ENCODE measurements around the gene EHBP1. TPM values are rescaled to one million over a fixed set of nuclear protein-coding genes. Genes with fewer than 3 reads are reported as not detected.

EHBP1 gene
- total and polyA plus RNA-seq, 7 donors = 3.9 to 20.2 (median 14.3) TPM

DNA sequence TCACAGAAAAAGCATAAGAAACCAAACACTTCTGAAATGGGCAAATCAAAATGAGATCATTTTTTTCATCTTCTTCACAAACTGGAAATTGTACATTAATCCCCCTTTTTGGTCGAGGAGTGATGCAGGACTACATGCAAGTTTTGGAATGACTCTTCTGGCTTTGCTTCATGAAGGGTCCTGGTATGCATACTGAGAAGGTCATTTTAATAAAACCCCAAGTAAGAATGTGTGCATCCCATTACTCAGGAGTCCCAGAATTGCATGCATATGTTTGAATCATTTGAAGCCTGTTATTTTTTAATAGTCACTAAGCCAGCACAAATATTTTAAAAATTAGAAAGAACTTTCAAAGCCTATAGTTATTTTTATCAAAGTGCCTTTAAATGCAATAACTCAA lies 16.7 kb upstream of the EHBP1 start:
- Histone ChIP-seq H3K27me3 (ENCODE audit: insufficient read depth in 3 of 3, low read length in 2 of 3) (no peaks in the 10 kb centered on the region), H3K36me3 (ENCODE audit: insufficient read depth in 1 of 2, low read depth in 1 of 2) (no peaks in the 10 kb centered on the region), H3K4me1 (no peaks in the 10 kb centered on the region), H3K27ac (no peak overlapping the region), H3K9me3 (no peaks in the 10 kb centered on the region), H3K4me3 (no peak overlapping the region)
- DNase-seq (no peak), ATAC-seq (no peak)
- intact Hi-C loops (cut with DNase I) = no loop called here
- TF ChIP-seq, protein P1, sequence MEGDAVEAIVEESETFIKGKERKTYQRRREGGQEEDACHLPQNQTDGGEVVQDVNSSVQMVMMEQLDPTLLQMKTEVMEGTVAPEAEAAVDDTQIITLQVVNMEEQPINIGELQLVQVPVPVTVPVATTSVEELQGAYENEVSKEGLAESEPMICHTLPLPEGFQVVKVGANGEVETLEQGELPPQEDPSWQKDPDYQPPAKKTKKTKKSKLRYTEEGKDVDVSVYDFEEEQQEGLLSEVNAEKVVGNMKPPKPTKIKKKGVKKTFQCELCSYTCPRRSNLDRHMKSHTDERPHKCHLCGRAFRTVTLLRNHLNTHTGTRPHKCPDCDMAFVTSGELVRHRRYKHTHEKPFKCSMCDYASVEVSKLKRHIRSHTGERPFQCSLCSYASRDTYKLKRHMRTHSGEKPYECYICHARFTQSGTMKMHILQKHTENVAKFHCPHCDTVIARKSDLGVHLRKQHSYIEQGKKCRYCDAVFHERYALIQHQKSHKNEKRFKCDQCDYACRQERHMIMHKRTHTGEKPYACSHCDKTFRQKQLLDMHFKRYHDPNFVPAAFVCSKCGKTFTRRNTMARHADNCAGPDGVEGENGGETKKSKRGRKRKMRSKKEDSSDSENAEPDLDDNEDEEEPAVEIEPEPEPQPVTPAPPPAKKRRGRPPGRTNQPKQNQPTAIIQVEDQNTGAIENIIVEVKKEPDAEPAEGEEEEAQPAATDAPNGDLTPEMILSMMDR (IDR thresholded peaks at IDR 0.05) = no peak
- 28 to 40% (median 31%) methylated on average over 1 of the region's 1 CpG for WGBS, 3 donors

DNA sequence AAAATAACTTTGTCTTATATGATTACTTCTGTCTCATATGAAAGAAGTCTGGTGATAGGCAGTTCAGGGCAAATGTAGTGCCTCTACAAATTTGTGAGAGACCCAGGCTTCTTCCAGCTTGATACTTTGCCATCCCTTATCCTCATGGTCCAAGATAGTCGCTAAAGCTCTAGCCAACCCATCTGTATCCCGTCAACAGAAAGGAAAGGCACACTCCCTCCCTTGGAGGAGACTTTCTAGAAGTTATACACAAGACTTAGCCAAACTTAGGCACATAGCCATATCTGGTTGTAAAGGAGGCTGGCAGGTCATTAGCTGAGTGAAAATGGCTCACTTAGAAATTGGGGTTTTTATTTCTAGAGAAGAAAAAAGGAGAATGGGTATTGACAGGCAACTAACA lies 14.3 kb upstream of the EHBP1 start:
- no peaks in the 10 kb centered on the region for H3K27me3 ChIP-seq (ENCODE audit: insufficient read depth in 3 of 3, low read length in 2 of 3)
- H3K4me1 ChIP-seq = no peaks in the 10 kb centered on the region
- no peaks in the 10 kb centered on the region for H3K36me3 ChIP-seq (ENCODE audit: insufficient read depth in 1 of 2, low read depth in 1 of 2)
- H3K27ac ChIP-seq = no peak overlapping the region
- WGBS, 3 donors = 57 to 61% (median 58%) methylated on average over 2 of the region's 2 CpGs
- no peaks in the 10 kb centered on the region for H3K9me3 ChIP-seq
- TF ChIP-seq, protein P1 (IDR thresholded peaks at IDR 0.05) = no peak
- ATAC-seq (no peak), DNase-seq (no peak)
- H3K4me3 ChIP-seq = no peak overlapping the region
- intact Hi-C loops (cut with DNase I) = no loop called here

GRCh38 chr2:62692225-62692624 lies 13.3 kb upstream of the EHBP1 start:
- intact Hi-C loops (cut with DNase I) = no loop called here

GRCh38 chr2:62698653-62699052 lies 6.9 kb upstream of the EHBP1 start:
- intact Hi-C loops (cut with DNase I) = no loop called here
- TF ChIP-seq, protein P1 (IDR thresholded peaks at IDR 0.05) = no peak
- 56 to 76% (median 66%) methylated on average over 1 of the region's 1 CpG for WGBS, 3 donors
- ATAC-seq (no peak), DNase-seq (no peak)
- no peak overlapping the region for H3K4me3 ChIP-seq
- H3K9me3 ChIP-seq = no peaks in the 10 kb centered on the region
- H3K27ac ChIP-seq = no peak overlapping the region
- H3K27me3 ChIP-seq (ENCODE audit: insufficient read depth in 3 of 3, low read length in 2 of 3) = no peaks in the 10 kb centered on the region
- no peaks in the 10 kb centered on the region for H3K4me1 ChIP-seq
- no peaks in the 10 kb centered on the region for H3K36me3 ChIP-seq (ENCODE audit: insufficient read depth in 1 of 2, low read depth in 1 of 2)

More at GRCh38 chr2:62692225-62692624, 13.3 kb upstream of the EHBP1 start:
- TF ChIP-seq, protein P1 (IDR thresholded peaks at IDR 0.05) = no peak
- Histone ChIP-seq H3K36me3 (ENCODE audit: insufficient read depth in 1 of 2, low read depth in 1 of 2) (no peaks in the 10 kb centered on the region), H3K9me3 (no peaks in the 10 kb centered on the region), H3K4me1 (no peaks in the 10 kb centered on the region), H3K27ac (no peak overlapping the region), H3K4me3 (no peak overlapping the region), H3K27me3 (ENCODE audit: insufficient read depth in 3 of 3, low read length in 2 of 3) (no peaks in the 10 kb centered on the region)
- DNase-seq (no peak), ATAC-seq (no peak)

DNA sequence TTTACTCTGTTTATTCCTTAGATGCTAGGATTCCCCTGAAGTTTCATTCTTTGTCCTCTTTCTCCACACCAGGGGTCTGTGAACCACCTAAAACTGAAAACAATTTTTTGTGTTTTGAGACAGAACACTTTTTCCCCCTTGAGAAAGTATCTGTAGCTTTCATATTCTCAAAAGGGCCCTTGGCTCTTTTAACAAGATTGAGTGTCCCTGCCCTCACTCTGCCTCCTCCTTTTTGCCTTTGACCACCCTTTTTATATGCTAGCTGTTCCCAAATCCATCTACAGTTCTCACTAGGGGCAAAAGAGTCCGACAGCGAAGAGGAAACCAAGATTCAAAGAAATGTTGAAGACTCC lies 883 bp upstream of the EHBP1 start:
- intact Hi-C loops (cut with DNase I) = loop anchor here (5.0 kb wide), 3 partner anchors 68 to 247 kb away; partner anchors contain the start of gene TMEM17 (in 1 of the 2)

More for the DNA sequence above, 883 bp upstream of the EHBP1 start:
- Histone ChIP-seq H3K4me3 (peak overlapping the region; percentile 77), H3K27me3 (ENCODE audit: insufficient read depth in 3 of 3, low read length in 2 of 3) (no peaks in the 10 kb centered on the region), H3K4me1 (peaks cover 25% of the 10 kb centered on the region), H3K27ac (peak overlapping the region; percentile 82), H3K36me3 (ENCODE audit: insufficient read depth in 1 of 2, low read depth in 1 of 2) (no peaks in the 10 kb centered on the region), H3K9me3 (no peaks in the 10 kb centered on the region)
- TF ChIP-seq, protein P1 (IDR thresholded peaks at IDR 0.05) = no peak
- 3 to 11% (median 5%) methylated on average over 2 of the region's 2 CpGs for WGBS, 3 donors
- ATAC-seq (no peak), DNase-seq (no peak)
